Myocyte (in vitro differentiated cells): ENCODE measurements around the gene NREP. TPM values are rescaled to one million over a fixed set of nuclear protein-coding genes. Genes with fewer than 3 reads are reported as not detected.
A peak's percentile ranks its signal among the peaks of the same experiment; 100 is the strongest.

ENCODE experiments used
- DNase-seq: peaks from one replicate; pipeline ENCODE4 v3.0.0-alpha.2; 2012; ENCODE audit warnings: low read depth
- polyA plus RNA-seq: library from polyadenylated mRNA; unstranded; fragments of >200 nt; gene quantifications from one replicate; pipeline ENCODE4 v1.2.1, GENCODE V29; 2012; ENCODE audit warnings: missing spikeins
- total RNA-seq: library from RNA; depleted of rRNA; stranded (reverse); fragments of >200 nt; gene quantifications from 2 replicates; pipeline ENCODE4 v1.2.3, GENCODE V29; 2014

NREP gene, protein sequence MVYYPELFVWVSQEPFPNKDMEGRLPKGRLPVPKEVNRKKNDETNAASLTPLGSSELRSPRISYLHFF
- 142 and 169 TPM in 2 replicates for total RNA-seq
- 76.0 TPM for polyA plus RNA-seq

GRCh38 chr5:111756581-111757354 is at the start of gene NREP:
TSS of gene NREP (minus strand) at chr5:111757194. CDS start at chr5:111755772, 1,422 bp downstream.
- DNase-seq: no peak

DNA sequence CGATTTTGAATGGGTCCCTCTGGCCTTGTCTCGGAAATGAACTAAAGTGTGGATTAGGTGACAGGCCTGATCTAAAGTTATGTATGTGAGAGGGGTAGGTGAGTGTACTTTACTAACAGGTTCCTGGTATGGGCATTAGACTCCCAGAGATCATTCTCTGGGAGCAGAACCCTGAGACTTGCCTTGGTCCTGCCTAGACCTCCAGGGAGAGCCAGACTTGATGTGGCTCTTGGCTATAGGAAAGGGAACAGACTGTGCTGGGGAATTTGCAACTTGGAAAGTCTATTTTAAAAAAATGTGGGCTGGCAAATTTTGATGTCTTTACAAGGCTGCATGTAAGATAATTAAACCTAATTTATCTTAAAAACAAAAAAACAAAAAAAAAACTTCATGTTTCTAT is 49.8 kb upstream of the NREP start:
- no peak for DNase-seq

DNA sequence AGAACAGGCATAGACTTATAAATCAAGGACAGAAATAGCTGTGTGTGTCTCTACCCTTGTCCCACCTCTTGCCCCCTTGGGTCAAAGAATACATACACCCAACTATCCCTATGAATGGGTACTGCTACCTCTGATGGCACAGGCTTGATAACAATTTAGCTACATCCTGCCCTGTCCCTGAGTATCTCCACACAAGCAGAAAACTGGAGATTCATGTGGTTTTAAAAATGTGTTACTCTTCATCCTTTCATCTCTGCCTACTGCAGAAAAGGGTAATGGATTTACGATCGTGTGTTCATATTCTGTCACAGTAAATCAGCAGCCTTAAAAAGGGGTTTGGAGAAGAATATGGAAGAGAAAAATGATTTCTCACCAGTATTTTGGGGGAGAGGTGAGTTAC is 49.2 kb upstream of the NREP start:
- DNase-seq: no peak

- DNase-seq: no peak
Measured at GRCh38 chr5:111805071-111805470, 48.1 kb upstream of the NREP start.

- no peak for DNase-seq
Measured at GRCh38 chr5:111800351-111800750, 43.4 kb upstream of the NREP start.

- DNase-seq: no peak
Measured at GRCh38 chr5:111795142-111795541, 38.1 kb upstream of the NREP start.

- DNase-seq: peak; percentile 34
Measured at GRCh38 chr5:111792471-111793058, 35.6 kb upstream of the NREP start.

DNA sequence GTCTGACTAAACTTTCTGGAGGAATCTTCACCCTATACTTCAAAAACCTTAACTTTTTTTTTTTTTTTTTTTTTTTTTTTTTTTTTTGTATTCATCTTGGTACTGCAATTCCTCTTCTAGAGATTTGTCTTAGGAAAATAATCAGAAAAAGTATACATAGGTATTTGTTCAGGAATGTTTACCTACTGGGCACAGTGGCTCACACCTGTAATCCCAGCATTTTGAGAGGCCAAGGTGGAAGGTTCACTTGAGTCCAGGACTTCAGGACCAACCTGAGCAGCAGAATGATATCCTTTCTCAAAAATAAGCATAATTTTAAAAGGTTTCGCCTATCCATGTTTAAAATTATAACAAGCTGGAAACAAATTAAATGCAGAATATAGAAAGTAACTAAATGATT is 33.3 kb upstream of the NREP start:
- DNase-seq: no peak

DNA sequence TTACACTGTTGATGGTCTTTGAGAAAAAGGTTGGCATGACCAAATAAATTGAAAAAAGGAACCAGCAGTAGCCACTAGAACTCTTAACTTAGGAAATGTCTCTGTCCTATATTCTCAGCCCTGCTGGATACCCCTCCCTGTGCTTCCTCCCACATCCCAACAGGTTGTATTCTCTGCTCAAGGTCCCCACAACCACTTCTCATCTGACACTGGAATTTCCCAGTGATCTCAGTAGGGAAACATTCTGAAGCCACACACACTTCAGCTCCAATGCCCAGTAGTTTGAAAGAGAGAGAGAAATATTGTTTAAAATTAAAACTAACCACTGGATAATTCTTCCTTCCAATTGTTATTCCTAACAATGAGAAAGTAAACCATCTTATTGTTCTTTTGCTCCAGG is 30.0 kb upstream of the NREP start:
- peak; percentile 13 for DNase-seq

GRCh38 chr5:111784491-111785181 is 27.6 kb upstream of the NREP start:
- no peak for DNase-seq

DNA sequence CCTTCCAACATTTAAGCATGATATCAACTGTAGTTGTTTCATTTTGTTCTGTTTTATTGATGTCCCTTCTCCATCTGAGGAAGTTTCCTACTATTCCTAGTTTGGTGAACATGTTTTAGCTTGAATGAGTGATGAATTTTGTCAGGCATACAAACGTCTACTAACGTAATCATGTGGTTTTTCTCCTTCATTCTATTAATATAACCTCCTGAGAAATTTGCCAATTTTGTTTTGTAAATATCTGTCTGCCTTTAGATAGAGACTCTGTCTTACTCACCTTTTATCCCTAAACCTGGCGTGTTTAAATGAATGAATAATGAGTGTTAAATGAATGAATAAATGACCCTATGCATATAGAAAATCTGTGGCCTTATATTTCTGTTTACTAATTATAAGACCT is 26.5 kb upstream of the NREP start:
- DNase-seq: no peak

GRCh38 chr5:111782216-111782615 is 25.2 kb upstream of the NREP start:
- no peak for DNase-seq

GRCh38 chr5:111781200-111781599 is 24.2 kb upstream of the NREP start:
- DNase-seq: peak; percentile 69

- peak; percentile 47 for DNase-seq
Measured at GRCh38 chr5:111779922-111780292, 22.9 kb upstream of the NREP start.

GRCh38 chr5:111779260-111779921 is 22.4 kb upstream of the NREP start:
- DNase-seq: peak; percentile 44

- no peak for DNase-seq
Measured at GRCh38 chr5:111776913-111777781, 20.2 kb upstream of the NREP start.

- DNase-seq: peak; percentile 43
Measured at GRCh38 chr5:111775224-111775623, 18.2 kb upstream of the NREP start.

GRCh38 chr5:111774525-111774924 is 17.5 kb upstream of the NREP start:
- DNase-seq: peak; percentile 44

GRCh38 chr5:111772456-111773122 is 15.6 kb upstream of the NREP start:
- DNase-seq: no peak

- DNase-seq: no peak
Measured at GRCh38 chr5:111769541-111769940, 12.5 kb upstream of the NREP start.
